ENCODE results near the gene CCND2. TPM values are rescaled to one million over a fixed set of nuclear protein-coding genes. Genes with fewer than 3 reads are reported as not detected.

CCND2 gene
- total and polyA plus RNA-seq, 2 of the 4 experiments (the other 2 are of a cell fraction) = 1.1 to 2.3 TPM

- Histone ChIP-seq H3K4me1 (ENCODE audit: control insufficient read depth, insufficient read depth, low read length) (no peaks in the 10 kb centered on the region), H2BK15ac (ENCODE audit: low read depth, low read length) (no peak overlapping the region), H3K4me3 (ENCODE audit: insufficient read depth, low read depth, low read length) (no peak overlapping the region), H3K79me1 (ENCODE audit: low read depth in 1 of 2, low read length in 2 of 2) (no peaks in the 10 kb centered on the region), H3K14ac (replicated peaks; ENCODE audit: low read depth, low read length) (no peak overlapping the region), H2BK20ac (ENCODE audit: low read depth, low read length) (no peak overlapping the region), H3K27ac (ENCODE audit: insufficient read depth, low read length) (no peak overlapping the region), H3K9ac (ENCODE audit: low read depth, low read length) (no peak overlapping the region), H3K27me3 (ENCODE audit: control insufficient read depth, insufficient read depth, low read length) (no peaks in the 10 kb centered on the region; the same call in 1 of the 2 replicates), H3K18ac (ENCODE audit: low read depth, low read length) (no peak overlapping the region), H2AK5ac (ENCODE audit: low read depth, low read length) (no peak overlapping the region), H3K4me2 (ENCODE audit: low read depth, low read length) (no peak overlapping the region), H3K56ac (ENCODE audit: extremely low read depth, insufficient read depth, low read length) (no peak overlapping the region), H2AK9ac (replicated peaks; ENCODE audit: low read depth, low read length, poor library complexity) (no peak overlapping the region), H2AFZ (replicated peaks; ENCODE audit: low read length, poor library complexity) (no peak overlapping the region), H3K9me3 (ENCODE audit: control insufficient read depth, insufficient read depth, low read length) (no peaks in the 10 kb centered on the region), H3K9me1 (ENCODE audit: insufficient read depth, low read length) (no peaks in the 10 kb centered on the region), H4K8ac (ENCODE audit: low read depth in 2 of 2, low read length in 2 of 2) (no peak overlapping the region), H2BK120ac (ENCODE audit: low read depth, low read length) (no peak overlapping the region), H4K20me1 (ENCODE audit: insufficient read depth, low read length) (no peaks in the 10 kb centered on the region), H3K4ac (ENCODE audit: low read depth, low read length) (no peak overlapping the region), H2BK5ac (ENCODE audit: low read depth, low read length, poor library complexity, severe bottlenecking) (no peak overlapping the region), H3K23ac (ENCODE audit: low read depth, low read length) (no peak overlapping the region), H4K5ac (ENCODE audit: low read depth, low read length) (no peak overlapping the region), H4K91ac (ENCODE audit: insufficient read depth, low read depth, low read length) (no peak overlapping the region), H3K36me3 (ENCODE audit: control insufficient read depth, insufficient read depth, low read length) (no peaks in the 10 kb centered on the region)
- intact Hi-C loops (cut with micrococcal nuclease) = no loop called here
- TF ChIP-seq NFE2L2 (IDR thresholded peaks at IDR 0.05; ENCODE audit: low read depth, low read length) (no peak), FOS (IDR thresholded peaks at IDR 0.05; ENCODE audit: low read depth, low read length) (no peak), USF2 (IDR thresholded peaks at IDR 0.05; ENCODE audit: low read depth, low read length) (no peak), MXI1 (IDR thresholded peaks at IDR 0.05; ENCODE audit: borderline replicate concordance, low read depth, low read length) (no peak), CHD1 (IDR thresholded peaks at IDR 0.05; ENCODE audit: low read depth, low read length) (no peak), CEBPB (IDR thresholded peaks at IDR 0.05; ENCODE audit: low read depth, low read length) (no peak), BHLHE40 (IDR thresholded peaks at IDR 0.05; ENCODE audit: low read depth, low read length) (no peak), MAFK (IDR thresholded peaks at IDR 0.05; ENCODE audit: low read depth, low read length) (no peak), MAZ (IDR thresholded peaks at IDR 0.05; ENCODE audit: borderline replicate concordance, low read depth, low read length) (no peak), SMC3 (IDR thresholded peaks at IDR 0.05; ENCODE audit: low read depth, low read length) (no peak)
- in situ Hi-C loops (cut with MboI; ENCODE audit: low sequenced_read_pairs) = no loop called here
- 68% methylated on average over 6 of the region's 16 CpGs; no CpG with 5 or more reads in 1 of the 2 experiments for WGBS, 2 experiments (ENCODE audit: extremely low coverage in 2 of 2, insufficient read length in 1 of 2)
- POLR2A ChIA-PET (ENCODE audit: unreplicated experiment) = no interaction called here
- DNase-seq = no peak
- CTCF ChIA-PET = no interaction called here
- dilution Hi-C loops (cut with HindIII; ENCODE audit: low sequenced_read_pairs, unreplicated experiment) = no loop called here
- no TSS peak for BruUV-seq (replicated peaks)
- no peak for ATAC-seq (ENCODE audit: low read depth)
Measured at GRCh38 chr12:4292341-4293073, 18.9 kb downstream of the CCND2 start.

Data from IMR-90 (cell line).